Loucy (cell line): ENCODE data around the gene SPATA21.

Source experiments
- H2AFZ ChIP-seq: fragments of 200-600 bp; sonication (generic); 2 replicates; pipeline ENCODE4 v1.6.0; 2016; ENCODE audit warnings: antibody characterized with exemption, mild to moderate bottlenecking, low read length, moderate library complexity
- H3F3A ChIP-seq: fragments of 200-600 bp; 2 replicates; pipeline ENCODE4 v1.6.0; 2016; ENCODE audit warnings: antibody characterized with exemption, low read depth, mild to moderate bottlenecking
- H3K27me3 ChIP-seq: fragments of 200-600 bp; sonication (generic); 2 replicates; pipeline ENCODE4 v1.6.1; 2014; ENCODE audit warnings: low read length, mild to moderate bottlenecking; ENCODE audit not compliant: insufficient read depth, poor library complexity, severe bottlenecking
- H3K36me3 ChIP-seq: fragments of 200-600 bp; sonication (generic); 2 replicates; pipeline ENCODE4 v1.6.1; 2016; ENCODE audit warnings: low read length; ENCODE audit not compliant: insufficient read depth
- H3K4me1 ChIP-seq: fragments of 200-600 bp; sonication (generic); 2 replicates; pipeline ENCODE4 v1.5.1; 2014; ENCODE audit warnings: low read length, mild to moderate bottlenecking; ENCODE audit not compliant: insufficient read depth, poor library complexity, severe bottlenecking
- H3K4me2 ChIP-seq: fragments of 200-600 bp; sonication (generic); 2 replicates; pipeline ENCODE4 v1.6.0; 2014; ENCODE audit warnings: antibody characterized with exemption, low read length, low read depth, mild to moderate bottlenecking; ENCODE audit not compliant: poor library complexity, severe bottlenecking
- H3K4me3 ChIP-seq: fragments of 200-600 bp; sonication (generic); 2 replicates; pipeline ENCODE4 v1.5.1; 2014; ENCODE audit warnings: low read length, mild to moderate bottlenecking, mixed read lengths; ENCODE audit not compliant: poor library complexity, severe bottlenecking
- H3K79me2 ChIP-seq: fragments of 200-600 bp; sonication (generic); 2 replicates; pipeline ENCODE4 v1.6.1; 2014; ENCODE audit warnings: low read length; ENCODE audit not compliant: insufficient read depth
- H3K9ac ChIP-seq: fragments of 200-600 bp; sonication (generic); 2 replicates; pipeline ENCODE4 v1.6.0; 2014; ENCODE audit warnings: mild to moderate bottlenecking, low read depth, low read length, moderate library complexity; ENCODE audit not compliant: poor library complexity, severe bottlenecking
- H3K9me2 ChIP-seq: fragments of 200-600 bp; sonication (generic); replicated peaks from 2 replicates; pipeline ENCODE4 v1.6.1; 2016; ENCODE audit warnings: low read depth, low read length, mixed read lengths
- H3K9me3 ChIP-seq: fragments of 200-600 bp; sonication (generic); 2 replicates; pipeline ENCODE4 v1.6.1; 2014; ENCODE audit warnings: mild to moderate bottlenecking, antibody characterized with exemption, low read length, low read depth; ENCODE audit not compliant: insufficient read depth
- H4K20me1 ChIP-seq: fragments of 200-600 bp; sonication (generic); 2 replicates; pipeline ENCODE4 v1.6.0; 2014; ENCODE audit warnings: antibody characterized with exemption, low read length, mild to moderate bottlenecking; ENCODE audit not compliant: insufficient read depth, poor library complexity, severe bottlenecking
- EZH2phosphoT487 ChIP-seq: fragments of 200-600 bp; IDR thresholded peaks from 2 replicates; pipeline ENCODE4 v1.6.1; 2018; ENCODE audit warnings: antibody characterized with exemption, mild to moderate bottlenecking, moderate library complexity, borderline replicate concordance
- TF ChIP-seq, protein P1 (sequence below): fragments of 200-600 bp; sonication (generic); conservative IDR thresholded peaks from 2 replicates; pipeline ENCODE4 v1.5.1; 2014; ENCODE audit warnings: mild to moderate bottlenecking, antibody characterized with exemption, low read length

SPATA21 gene

DNA sequence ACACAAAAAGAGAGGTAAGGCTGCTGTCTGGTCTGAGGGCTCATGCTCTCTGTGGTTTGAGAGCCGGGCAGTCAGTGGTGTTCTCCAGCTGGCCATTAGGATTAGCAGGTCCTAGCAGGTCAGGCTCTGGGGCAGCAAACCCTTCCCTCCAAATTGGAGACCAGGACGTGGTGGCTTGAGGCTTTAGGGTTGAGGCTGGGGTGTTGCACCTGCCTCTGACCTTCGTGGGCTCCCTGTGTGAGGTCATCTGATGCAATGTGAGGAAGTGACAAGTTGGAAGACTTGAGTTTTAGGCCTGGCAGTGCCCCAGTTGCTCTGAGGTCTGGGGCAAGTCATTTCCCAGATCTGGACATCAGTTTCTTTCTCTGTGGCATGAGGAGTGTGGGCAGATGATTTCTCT is 45.8 kb downstream of the SPATA21 start:
- Histone ChIP-seq H4K20me1 (peaks cover 48% of the 10 kb centered on the region), H3K4me1 (peaks cover 5% of the 10 kb centered on the region), H3K4me2 (no peak overlapping the region), H3K9me2 (no peaks in the 10 kb centered on the region), H3K4me3 (no peak overlapping the region), H2AFZ (no peak overlapping the region), H3K79me2 (peaks cover 77% of the 10 kb centered on the region), H3K9ac (no peak overlapping the region), H3K36me3 (peaks cover 36% of the 10 kb centered on the region; the same call in 1 of the 2 replicates), H3F3A (no peaks in the 10 kb centered on the region), H3K9me3 (no peaks in the 10 kb centered on the region), H3K27me3 (no peaks in the 10 kb centered on the region)
- no peak for TF ChIP-seq EZH2phosphoT487
- TF ChIP-seq, protein P1, sequence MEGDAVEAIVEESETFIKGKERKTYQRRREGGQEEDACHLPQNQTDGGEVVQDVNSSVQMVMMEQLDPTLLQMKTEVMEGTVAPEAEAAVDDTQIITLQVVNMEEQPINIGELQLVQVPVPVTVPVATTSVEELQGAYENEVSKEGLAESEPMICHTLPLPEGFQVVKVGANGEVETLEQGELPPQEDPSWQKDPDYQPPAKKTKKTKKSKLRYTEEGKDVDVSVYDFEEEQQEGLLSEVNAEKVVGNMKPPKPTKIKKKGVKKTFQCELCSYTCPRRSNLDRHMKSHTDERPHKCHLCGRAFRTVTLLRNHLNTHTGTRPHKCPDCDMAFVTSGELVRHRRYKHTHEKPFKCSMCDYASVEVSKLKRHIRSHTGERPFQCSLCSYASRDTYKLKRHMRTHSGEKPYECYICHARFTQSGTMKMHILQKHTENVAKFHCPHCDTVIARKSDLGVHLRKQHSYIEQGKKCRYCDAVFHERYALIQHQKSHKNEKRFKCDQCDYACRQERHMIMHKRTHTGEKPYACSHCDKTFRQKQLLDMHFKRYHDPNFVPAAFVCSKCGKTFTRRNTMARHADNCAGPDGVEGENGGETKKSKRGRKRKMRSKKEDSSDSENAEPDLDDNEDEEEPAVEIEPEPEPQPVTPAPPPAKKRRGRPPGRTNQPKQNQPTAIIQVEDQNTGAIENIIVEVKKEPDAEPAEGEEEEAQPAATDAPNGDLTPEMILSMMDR, result no peak

DNA sequence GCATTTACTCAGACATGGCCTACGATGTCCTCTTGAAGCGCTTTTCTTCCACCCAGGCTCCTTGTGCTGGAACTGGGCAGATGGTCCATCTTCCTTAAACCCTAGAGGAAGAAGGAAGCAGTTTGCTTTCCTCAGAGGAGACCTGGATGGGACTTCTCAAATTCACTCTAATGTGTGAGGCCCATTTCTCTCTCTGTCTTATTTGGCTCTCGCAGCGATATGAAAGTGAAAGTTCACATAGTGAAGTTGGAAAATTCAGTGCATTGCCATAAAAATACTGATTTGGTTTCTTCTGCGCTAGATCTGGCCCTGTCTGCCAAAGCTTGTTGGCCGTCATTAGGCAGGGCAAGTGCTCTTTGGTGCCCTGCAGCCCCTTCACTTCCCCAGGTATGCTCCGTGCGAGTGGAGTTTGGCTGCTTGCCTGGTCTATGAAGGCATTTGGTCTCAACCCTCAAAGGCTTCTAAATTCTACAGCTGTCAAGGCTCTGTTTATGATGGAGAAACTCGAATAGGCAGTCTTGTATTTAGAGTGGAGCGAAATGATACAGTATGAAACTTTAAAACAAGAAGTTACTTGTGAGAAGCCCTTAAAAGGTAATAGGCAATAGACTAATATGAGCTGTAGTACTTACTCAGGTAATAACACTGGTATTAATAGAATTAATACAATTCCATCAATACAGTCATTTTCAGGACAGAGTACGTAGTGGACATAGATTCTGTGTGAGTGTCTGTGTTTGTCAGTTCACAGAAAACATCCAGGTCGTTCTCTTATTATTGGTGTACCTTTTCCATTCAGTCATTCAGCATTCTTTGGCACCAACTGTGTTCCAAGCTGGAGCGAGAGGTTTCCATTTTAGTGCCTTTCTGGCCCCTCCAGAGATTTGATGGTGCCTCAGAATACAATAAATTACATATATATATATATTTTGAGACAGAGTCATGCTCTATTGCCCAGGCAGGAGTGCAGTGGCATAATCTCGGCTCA is 49.7 kb downstream of the SPATA21 start:
- Histone ChIP-seq H4K20me1 (peaks cover 74% of the 10 kb centered on the region), H3K9ac (no peak overlapping the region)

DNA sequence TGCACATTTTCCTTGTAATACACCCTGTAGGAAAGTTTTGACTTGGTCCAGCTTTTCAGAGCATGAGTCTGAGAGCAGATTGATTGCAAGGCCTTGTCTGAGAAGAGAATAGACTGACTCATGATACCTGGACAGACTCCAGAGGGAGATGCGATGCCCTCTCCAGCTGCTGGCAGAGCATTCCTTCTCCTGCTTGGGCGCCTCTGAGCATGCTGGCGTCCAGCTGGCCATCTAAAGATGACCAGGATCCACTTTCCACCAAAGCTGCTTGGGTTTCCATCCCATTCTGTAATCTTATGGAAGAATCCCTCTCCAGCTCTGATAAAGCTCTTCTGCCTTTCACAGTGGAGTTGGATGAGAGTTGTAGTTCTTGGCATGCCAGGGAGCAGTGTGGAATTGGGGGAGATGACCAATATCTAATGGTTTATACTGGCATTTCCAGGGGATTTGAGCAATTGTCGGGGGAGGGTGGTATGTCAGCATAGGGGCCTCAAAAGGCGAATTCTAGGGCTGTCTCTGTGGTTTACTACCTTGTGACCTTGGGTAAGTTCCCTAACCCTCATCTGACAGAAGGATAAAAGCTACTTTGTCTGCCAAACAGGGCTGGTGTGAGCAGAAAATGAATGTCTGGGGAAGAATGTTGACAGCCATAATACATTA is 50.6 kb downstream of the SPATA21 start:
- H3K79me2 ChIP-seq, result peaks cover 95% of the 10 kb centered on the region
- H3K4me3 ChIP-seq, result no peak overlapping the region
- no peak overlapping the region for H3K4me2 ChIP-seq
- no peaks in the 10 kb centered on the region; the same call in 1 of the 2 replicates for H3K36me3 ChIP-seq
- no peaks in the 10 kb centered on the region for H3K9me3 ChIP-seq
- H2AFZ ChIP-seq, result no peak overlapping the region
- TF ChIP-seq EZH2phosphoT487, result no peak
- TF ChIP-seq, protein P1, result no peak
- peaks cover 4% of the 10 kb centered on the region for H3K4me1 ChIP-seq
- H4K20me1 ChIP-seq, result peaks cover 65% of the 10 kb centered on the region
- H3K9ac ChIP-seq, result no peak overlapping the region
- no peaks in the 10 kb centered on the region for H3K27me3 ChIP-seq
- no peaks in the 10 kb centered on the region for H3K9me2 ChIP-seq
- H3F3A ChIP-seq, result no peaks in the 10 kb centered on the region

More for the DNA sequence above, 49.7 kb downstream of the SPATA21 start:
- no peaks in the 10 kb centered on the region for H3K9me3 ChIP-seq
- H2AFZ ChIP-seq, result no peak overlapping the region
- H3K36me3 ChIP-seq, result no peaks in the 10 kb centered on the region; the same call in 1 of the 2 replicates
- H3K4me3 ChIP-seq, result no peak overlapping the region
- peaks cover 95% of the 10 kb centered on the region for H3K79me2 ChIP-seq
- H3K4me1 ChIP-seq, result peaks cover 5% of the 10 kb centered on the region
- H3K9me2 ChIP-seq, result no peaks in the 10 kb centered on the region
- TF ChIP-seq EZH2phosphoT487, result no peak
- TF ChIP-seq, protein P1, result no peak
- H3K4me2 ChIP-seq, result no peak overlapping the region
- H3K27me3 ChIP-seq, result no peaks in the 10 kb centered on the region
- H3F3A ChIP-seq, result no peaks in the 10 kb centered on the region
